ENCODE data around the gene AIFM3.

- no peak for TF ChIP-seq POLR2AphosphoS5 (IDR thresholded peaks at IDR 0.05; ENCODE audit: low read depth, low read length)
- no peak for TF ChIP-seq CTCF (IDR thresholded peaks at IDR 0.05 in 2 of 3, conservative IDR thresholded peaks at IDR 0.05 in 1 of 3; ENCODE audit: borderline replicate concordance in 1 of 3, insufficient read depth in 1 of 3, low read depth in 2 of 3, low read length in 2 of 3)
- TF ChIP-seq EZH2 (IDR thresholded peaks at IDR 0.05), result no peak
- TF ChIP-seq POLR2A (IDR thresholded peaks at IDR 0.05; ENCODE audit: borderline replicate concordance, extremely low read depth, insufficient read depth, insufficient read length), result no peak
- TF ChIP-seq TCF7L2 (IDR thresholded peaks at IDR 0.05; ENCODE audit: borderline replicate concordance, extremely low read depth, insufficient read depth, insufficient read length), result no peak
- TF ChIP-seq REST (IDR thresholded peaks at IDR 0.05; ENCODE audit: low read depth), result no peak
- TF ChIP-seq ZNF274 (IDR thresholded peaks at IDR 0.05; ENCODE audit: low read depth, low read length), result no peak
- TF ChIP-seq SIN3A (IDR thresholded peaks at IDR 0.05; ENCODE audit: low read depth), result no peak
- no peak for TF ChIP-seq RAD21 (IDR thresholded peaks at IDR 0.05; ENCODE audit: low read depth)
- no peak for TF ChIP-seq FOSL1 (IDR thresholded peaks at IDR 0.05; ENCODE audit: low read depth)
- TF ChIP-seq ATF3 (IDR thresholded peaks at IDR 0.05), result no peak
Measured at GRCh38 chr22:20992056-20992442, 25.0 kb downstream of the AIFM3 start.
